HEK293T (cell line): Measurements from ENCODE around the gene SNAP25.

Experiments
- CTCF ChIA-PET: fragments of 350-600 bp; formaldehyde crosslinking; extraction: SDS; loops from one replicate; lab custom pipeline; 2021; ENCODE audit warnings: antibody characterized with exemption, inconsistent platforms; lab: Yijun Ruan, JAX
- POLR2A ChIA-PET: fragments of 350-600 bp; formaldehyde crosslinking; extraction: SDS; loops from one replicate; lab custom pipeline; 2020; ENCODE audit warnings: antibody characterized with exemption, inconsistent platforms; lab: Yijun Ruan, JAX
- DNase-seq: peaks from one replicate; pipeline ENCODE4 v3.0.0; 2012; ENCODE audit warnings: mixed read lengths; ENCODE audit errors: extremely low spot score
- ARNT ChIP-seq: fragments of 450-650 bp; IDR thresholded peaks from 2 replicates; pipeline ENCODE4 v1.6.1; 2017; ENCODE audit warnings: mild to moderate bottlenecking
- BHLHE40 ChIP-seq: fragments of 450-650 bp; IDR thresholded peaks from 2 replicates; pipeline ENCODE4 v1.6.1; 2016; ENCODE audit warnings: mild to moderate bottlenecking, moderate library complexity, borderline replicate concordance
- CTBP1 ChIP-seq: fragments of 450-650 bp; IDR thresholded peaks from 2 replicates; pipeline ENCODE4 v1.6.1; 2016; ENCODE audit warnings: borderline replicate concordance
- ELF4 ChIP-seq: fragments of 450-650 bp; IDR thresholded peaks from 2 replicates; pipeline ENCODE4 v1.6.1; 2017; ENCODE audit warnings: antibody characterized with exemption
- FOXA1 ChIP-seq: fragments of 450-650 bp; IDR thresholded peaks from 2 replicates; pipeline ENCODE4 v1.6.1; 2016; ENCODE audit warnings: mild to moderate bottlenecking
- FOXK2 ChIP-seq: fragments of 450-650 bp; IDR thresholded peaks from 2 replicates; pipeline ENCODE4 v1.6.1; 2016; ENCODE audit warnings: mild to moderate bottlenecking
- FOXM1 ChIP-seq: fragments of 450-650 bp; IDR thresholded peaks from 2 replicates; pipeline ENCODE4 v1.6.1; 2017; ENCODE audit warnings: mild to moderate bottlenecking, borderline replicate concordance
- HDGF ChIP-seq: fragments of 450-650 bp; IDR thresholded peaks from 2 replicates; pipeline ENCODE4 v1.6.1; 2017; ENCODE audit warnings: antibody characterized with exemption, borderline replicate concordance
- L3MBTL2 ChIP-seq: fragments of 450-650 bp; conservative IDR thresholded peaks from 2 replicates; pipeline ENCODE4 v1.6.1; 2016; ENCODE audit warnings: mild to moderate bottlenecking
- LEF1 ChIP-seq: fragments of 450-650 bp; IDR thresholded peaks from 2 replicates; pipeline ENCODE4 v1.6.1; 2017; ENCODE audit warnings: mild to moderate bottlenecking, borderline replicate concordance
- NFRKB ChIP-seq: fragments of 450-650 bp; IDR thresholded peaks from 2 replicates; pipeline ENCODE4 v1.6.1; 2016; ENCODE audit warnings: mild to moderate bottlenecking, moderate library complexity
- PKNOX1 ChIP-seq: fragments of 450-650 bp; IDR thresholded peaks from 2 replicates; pipeline ENCODE4 v1.6.1; 2016
- SP1 ChIP-seq: fragments of 450-650 bp; IDR thresholded peaks from 2 replicates; pipeline ENCODE4 v1.6.1; 2017
- SUZ12 ChIP-seq: fragments of 450-650 bp; IDR thresholded peaks from 2 replicates; pipeline ENCODE4 v1.6.1; 2016; ENCODE audit warnings: mild to moderate bottlenecking
- TARDBP ChIP-seq: fragments of 450-650 bp; IDR thresholded peaks from 2 replicates; pipeline ENCODE4 v1.6.1; 2016
- ZNF384 ChIP-seq: fragments of 450-650 bp; IDR thresholded peaks from 2 replicates; pipeline ENCODE4 v1.6.1; 2016

Gene SNAP25

GRCh38 chr20:10261702-10262101 lies 43.1 kb downstream of the SNAP25 start:
- no peak for DNase-seq
- CTCF ChIA-PET = no interaction called here
- TF ChIP-seq FOXM1 = no peak
- no peak for TF ChIP-seq NFRKB
- TF ChIP-seq PKNOX1 = no peak
- no peak for TF ChIP-seq ELF4
- TF ChIP-seq CTBP1 = no peak
- TF ChIP-seq SP1 = no peak
- TF ChIP-seq TARDBP = no peak
- TF ChIP-seq HDGF = no peak
- TF ChIP-seq FOXA1 = no peak
- no peak for TF ChIP-seq L3MBTL2
- TF ChIP-seq LEF1 = no peak
- no peak for TF ChIP-seq ZNF384
- TF ChIP-seq FOXK2 = no peak
- no peak for TF ChIP-seq ARNT
- TF ChIP-seq BHLHE40 = no peak
- no peak for TF ChIP-seq SUZ12
- POLR2A ChIA-PET = no interaction called here

GRCh38 chr20:10263385-10264165 lies 44.9 kb downstream of the SNAP25 start:
- ChIA-PET CTCF (no interaction called here), POLR2A (no interaction called here)
- TF ChIP-seq TARDBP (no peak), L3MBTL2 (no peak), ZNF384 (no peak), FOXK2 (no peak), SUZ12 (no peak), ARNT (no peak), HDGF (no peak), SP1 (no peak), NFRKB (no peak), CTBP1 (no peak), BHLHE40 (no peak), PKNOX1 (no peak), FOXA1 (no peak), LEF1 (no peak), ELF4 (no peak), FOXM1 (no peak)
- no peak for DNase-seq

- CTCF ChIA-PET = no interaction called here
- POLR2A ChIA-PET = no interaction called here
- DNase-seq = no peak
- TF ChIP-seq TARDBP (no peak), SP1 (no peak), FOXM1 (no peak), ZNF384 (no peak), SUZ12 (no peak), FOXA1 (no peak), LEF1 (no peak), HDGF (no peak), ELF4 (no peak)
Observed at GRCh38 chr20:10264166-10264558, 45.5 kb downstream of the SNAP25 start.

- ChIA-PET POLR2A (no interaction called here), CTCF (no interaction called here)
- TF ChIP-seq HDGF = no peak
- TF ChIP-seq ZNF384 = no peak
- TF ChIP-seq ELF4 = no peak
- no peak for TF ChIP-seq SUZ12
- TF ChIP-seq CTBP1 = no peak
- TF ChIP-seq SP1 = no peak
- TF ChIP-seq TARDBP = no peak
- TF ChIP-seq NFRKB = no peak
- TF ChIP-seq L3MBTL2 = no peak
- TF ChIP-seq FOXK2 = no peak
- TF ChIP-seq LEF1 = no peak
- no peak for TF ChIP-seq ARNT
- TF ChIP-seq PKNOX1 = no peak
- TF ChIP-seq FOXM1 = no peak
- TF ChIP-seq FOXA1 = no peak
- no peak for TF ChIP-seq BHLHE40
- DNase-seq = no peak
Observed at GRCh38 chr20:10268636-10269035, 50.0 kb downstream of the SNAP25 start.

GRCh38 chr20:10270630-10271029 lies 52.0 kb downstream of the SNAP25 start:
- ChIA-PET POLR2A (no interaction called here), CTCF (no interaction called here)
- DNase-seq = no peak
- no peak for TF ChIP-seq HDGF
- TF ChIP-seq SP1 = no peak
- no peak for TF ChIP-seq ELF4
- TF ChIP-seq NFRKB = no peak
- no peak for TF ChIP-seq TARDBP
- no peak for TF ChIP-seq CTBP1
- no peak for TF ChIP-seq FOXM1
- TF ChIP-seq LEF1 = no peak
- TF ChIP-seq BHLHE40 = no peak
- no peak for TF ChIP-seq ZNF384
- no peak for TF ChIP-seq FOXA1
- TF ChIP-seq PKNOX1 = no peak
- no peak for TF ChIP-seq L3MBTL2
